Posterior vena cava (tissue), 2 donors: ENCODE data around the gene SORCS2. TPM values are rescaled to one million over a fixed set of nuclear protein-coding genes. Genes with fewer than 3 reads are reported as not detected.

ENCODE experiments used
- DNase-seq: peaks from one replicate; pipeline ENCODE4 v3.0.0-alpha.2; 2020; ENCODE audit warnings: low spot score
- intact Hi-C, 2 donors: fragments of 100-400 bp; cut with DNase I; formaldehyde crosslinking; loops; one replicate each; pipeline versions ENCODE4 v1.14.1 to v1.14.2; 2022 to 2023
- total RNA-seq, 2 donors: library from RNA; stranded (reverse); fragmentation: NEBNext Ultra II Directional; extraction: Animal tissue kit (Norgen Biotek cat#: 25700); gene quantifications; one replicate each; pipeline ENCODE4 v1.2.1, GENCODE V29; 2021
- donor health status: DM: yes; HTN: yes; CAD: no.
- donor health status: DM: yes; HTN: yes; CAD: no.

SORCS2 gene
- total RNA-seq, 2 donors from 2014 or later = 5.0 to 11.9 TPM

DNA sequence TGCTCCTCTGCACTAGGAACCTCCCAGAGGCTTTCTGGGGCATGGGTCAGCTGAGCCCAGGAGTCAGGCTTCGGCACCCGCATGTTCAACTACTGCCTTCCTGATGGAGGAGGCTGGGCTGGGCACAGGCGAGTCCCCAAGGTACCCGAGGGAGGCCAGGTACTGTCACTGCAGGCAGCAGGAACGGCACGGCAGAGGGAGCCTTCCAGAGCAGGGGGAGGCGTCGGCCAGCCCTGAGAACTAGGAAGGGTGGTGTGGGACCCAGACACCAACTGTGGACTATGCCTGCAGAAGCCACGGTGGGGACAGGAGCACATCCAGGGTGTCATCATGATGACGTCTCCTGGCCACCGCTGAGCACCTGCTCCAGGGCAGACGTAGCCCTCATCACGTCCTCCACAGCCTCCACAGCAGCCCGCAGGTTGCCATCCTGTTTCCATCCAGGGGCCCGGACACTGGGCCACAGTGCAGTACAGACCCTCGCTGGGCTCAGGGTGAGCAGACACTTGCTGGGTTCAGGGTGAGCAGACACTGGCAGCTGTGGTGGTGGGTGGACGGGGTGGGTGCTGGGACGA lies 40.8 kb downstream of the SORCS2 start:
- intact Hi-C loops = no loop called here
- DNase-seq = no peak

DNA sequence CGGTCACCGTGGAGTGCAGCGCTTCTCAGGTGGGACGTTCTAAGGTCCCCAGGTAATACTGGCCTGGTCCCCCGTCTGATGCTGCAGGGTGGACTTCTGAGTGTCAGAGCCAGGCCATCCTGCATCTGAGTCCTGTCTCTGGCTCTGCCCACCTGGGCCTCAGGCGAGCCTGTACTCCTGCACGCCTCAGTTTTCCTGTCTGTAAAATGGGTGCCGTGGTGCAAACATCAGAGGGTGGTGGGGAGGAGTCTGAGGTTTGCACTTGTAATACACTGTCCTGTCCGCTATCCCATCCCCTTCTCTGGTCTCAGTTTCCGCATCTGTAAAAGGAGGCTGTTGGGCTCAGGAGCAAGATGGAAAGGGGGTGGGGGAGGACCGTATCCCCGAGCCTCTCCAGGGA lies 41.3 kb downstream of the SORCS2 start:
- intact Hi-C loops = no loop called here
- DNase-seq = no peak

DNA sequence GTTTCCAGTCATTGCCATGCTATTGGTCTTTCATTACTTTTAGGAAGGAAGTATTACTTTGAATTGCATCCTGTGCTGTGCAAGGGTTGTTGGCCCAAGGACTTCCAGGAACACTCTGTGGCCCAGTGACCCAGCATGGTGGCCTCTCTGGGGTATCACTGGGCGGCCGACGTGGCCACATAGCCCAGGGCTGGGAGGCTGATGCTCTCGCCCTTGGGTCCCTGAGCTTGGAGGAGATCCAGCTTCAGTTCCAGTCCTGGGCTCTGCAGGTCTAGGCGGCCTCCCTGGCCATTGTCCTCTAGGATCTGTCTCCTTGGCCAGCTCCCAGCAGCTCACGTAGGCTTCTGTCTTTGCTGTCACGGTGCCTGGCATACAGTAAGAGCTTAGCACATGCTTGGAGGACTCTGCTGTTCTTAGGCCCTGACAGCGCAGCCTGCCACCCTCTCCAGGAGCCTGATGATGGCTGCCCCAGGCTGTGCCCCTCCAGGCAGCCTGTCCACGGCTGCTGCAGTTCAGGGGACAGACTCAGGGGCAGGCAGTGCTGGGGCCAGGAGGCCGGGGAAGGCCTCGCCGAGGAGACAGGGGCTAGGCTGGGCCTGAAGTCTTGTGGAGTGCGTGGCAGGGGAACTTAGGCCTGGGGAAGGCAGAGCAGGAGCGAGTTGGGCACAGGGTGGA lies 42.2 kb downstream of the SORCS2 start:
- DNase-seq = no peak
- intact Hi-C loops = no loop called here

DNA sequence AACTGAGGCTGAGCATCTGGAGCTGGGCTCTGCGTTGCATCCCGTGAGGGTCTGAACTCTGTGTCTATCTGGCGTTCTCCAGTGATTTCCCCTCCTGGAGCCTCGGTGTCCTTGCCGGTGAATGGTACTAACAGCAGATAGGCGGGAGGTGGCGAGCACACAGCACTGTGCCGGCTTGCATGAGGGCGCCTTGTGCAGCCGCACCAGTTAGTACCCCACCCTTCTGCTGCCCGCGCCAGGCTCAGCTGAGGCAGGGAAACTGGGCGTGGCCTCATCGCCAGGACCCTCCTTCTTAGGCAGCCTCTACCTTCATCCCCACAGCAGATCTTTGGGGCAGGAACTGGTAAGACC lies 42.7 kb downstream of the SORCS2 start:
- intact Hi-C loops = no loop called here

DNA sequence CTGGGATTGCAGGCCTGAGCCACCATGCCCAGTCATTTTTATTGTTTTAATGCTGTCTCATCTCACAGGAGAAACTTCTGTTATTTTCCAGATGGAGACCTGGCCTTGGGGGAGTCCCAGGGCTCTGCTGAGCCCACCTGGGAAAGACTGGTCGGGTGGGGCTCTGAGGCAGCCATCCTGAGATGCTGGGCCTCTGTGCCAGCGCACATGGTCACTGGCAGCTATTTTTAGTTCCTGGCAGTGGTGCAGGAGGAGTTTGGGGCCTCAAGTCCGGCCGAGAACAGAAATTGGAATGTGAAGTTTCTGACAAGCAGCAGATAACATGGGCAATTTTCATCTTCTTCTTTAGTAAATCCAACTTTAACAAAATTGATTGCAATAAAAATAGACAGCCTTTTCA lies 44.5 kb downstream of the SORCS2 start:
- intact Hi-C loops = no loop called here
- DNase-seq = no peak

More for the DNA sequence above, 42.7 kb downstream of the SORCS2 start:
- DNase-seq = no peak

DNA sequence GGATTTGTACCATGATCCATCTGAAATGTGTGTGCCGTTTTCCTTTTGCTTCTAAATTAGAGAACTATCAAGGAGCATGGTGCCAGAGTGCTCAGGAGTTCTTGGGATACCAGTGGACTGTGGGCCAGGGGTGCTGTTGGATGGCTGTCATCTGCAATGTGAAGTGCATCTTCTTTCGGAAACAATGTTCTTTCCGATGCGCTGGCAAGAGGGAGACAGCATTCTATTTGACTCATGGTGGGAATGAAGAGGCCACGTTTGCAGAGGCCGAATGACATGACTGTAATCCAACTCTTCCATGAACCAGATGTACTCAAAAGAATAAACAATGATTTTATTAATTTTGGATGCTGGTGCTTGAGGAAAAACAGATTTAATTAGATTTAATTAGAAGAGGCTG lies 45.5 kb downstream of the SORCS2 start:
- DNase-seq = no peak
- intact Hi-C loops = no loop called here

DNA sequence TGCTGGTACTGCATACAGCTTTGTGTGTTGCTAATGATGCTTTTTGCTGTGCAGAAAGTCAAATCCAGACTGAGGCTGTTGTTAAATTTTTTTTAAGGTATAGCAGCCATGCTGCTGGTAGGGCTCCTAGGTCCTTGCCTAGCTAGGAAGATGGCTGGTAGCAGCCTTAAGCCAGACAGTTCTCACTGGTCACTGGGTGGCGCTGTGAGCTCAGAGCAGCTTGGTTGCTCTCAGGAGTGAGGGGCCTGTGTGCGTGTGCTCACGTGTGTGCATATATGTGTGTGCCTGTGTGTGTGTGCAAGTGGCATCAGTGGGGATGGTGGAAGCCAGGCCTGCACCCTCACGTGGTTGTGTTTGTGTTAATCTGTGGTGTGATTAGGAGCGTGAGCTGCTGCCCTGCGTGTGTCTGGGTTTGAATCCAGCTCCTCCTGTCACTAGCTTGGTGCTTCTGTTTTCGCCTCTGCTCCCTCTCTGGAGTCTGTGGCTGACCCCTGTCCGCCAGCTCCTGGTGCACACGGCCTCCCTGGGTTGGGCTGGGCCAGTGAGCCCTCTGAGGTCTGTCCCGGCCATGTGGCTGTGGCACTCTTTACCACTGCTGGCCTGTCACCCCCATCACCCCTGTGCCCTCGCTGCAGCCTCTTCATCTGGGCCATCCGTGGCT lies 46.1 kb downstream of the SORCS2 start:
- intact Hi-C loops = no loop called here
- no peak for DNase-seq

DNA sequence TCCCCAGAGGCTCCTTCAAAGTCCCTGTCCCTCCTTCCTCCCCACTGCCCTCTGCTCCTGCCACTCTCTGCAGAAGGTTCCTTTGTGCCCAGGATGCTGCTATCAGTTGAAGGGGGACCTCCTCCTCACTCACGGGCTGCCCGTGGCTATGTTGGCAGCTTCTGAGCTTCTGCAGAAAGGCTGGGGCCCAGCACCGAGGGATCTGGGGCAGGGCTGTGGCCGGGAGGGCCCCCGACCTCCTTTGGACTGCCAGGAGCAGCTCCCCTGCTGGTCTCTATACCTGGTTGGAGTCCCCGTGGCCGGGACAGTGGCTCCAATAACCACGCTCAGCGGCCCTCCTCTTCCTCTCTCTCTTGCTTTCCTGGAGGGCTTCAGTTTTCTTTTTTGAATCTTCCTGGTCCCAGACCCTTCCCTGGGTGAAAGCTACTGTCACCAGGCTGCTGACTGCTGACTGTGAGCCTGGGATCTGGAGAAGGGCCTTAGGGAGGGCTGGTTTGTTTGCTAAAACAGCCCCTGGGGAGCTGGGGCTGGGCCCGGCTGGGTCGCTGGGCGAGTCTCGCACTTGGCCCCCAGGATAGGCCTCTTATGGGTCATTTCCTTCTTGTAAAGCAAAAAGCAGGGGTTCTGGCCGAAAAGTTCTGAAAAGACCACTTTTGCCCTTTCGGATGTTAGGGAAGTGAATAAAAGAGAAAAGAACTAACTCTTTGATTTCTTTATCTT lies 46.9 kb downstream of the SORCS2 start:
- DNase-seq = no peak
- intact Hi-C loops = no loop called here

DNA sequence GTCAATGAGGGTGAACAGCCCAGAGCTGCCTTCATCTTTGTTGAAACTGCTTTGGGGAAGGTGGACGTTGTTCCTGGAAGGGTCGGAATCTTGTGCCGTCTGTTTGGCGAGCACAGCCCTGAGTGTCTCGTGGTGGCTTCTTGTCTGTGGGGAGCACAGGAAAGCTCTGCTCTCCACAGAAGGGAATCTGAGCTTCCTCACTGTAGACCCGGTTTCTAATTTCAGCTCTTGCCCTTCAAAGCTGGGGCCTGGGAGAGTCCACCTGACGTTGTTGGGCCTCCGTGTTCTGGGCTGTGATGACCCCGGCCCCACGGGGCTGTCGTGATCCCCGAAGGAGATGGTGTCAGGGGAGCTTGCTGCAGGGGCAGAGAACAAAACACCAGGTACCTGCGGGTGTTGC lies 47.5 kb downstream of the SORCS2 start:
- intact Hi-C loops = loop anchor here in 1 of 2 donors (5.0 kb wide), 1 partner anchor 33 kb away; no protein-coding TSS in a partner anchor

DNA sequence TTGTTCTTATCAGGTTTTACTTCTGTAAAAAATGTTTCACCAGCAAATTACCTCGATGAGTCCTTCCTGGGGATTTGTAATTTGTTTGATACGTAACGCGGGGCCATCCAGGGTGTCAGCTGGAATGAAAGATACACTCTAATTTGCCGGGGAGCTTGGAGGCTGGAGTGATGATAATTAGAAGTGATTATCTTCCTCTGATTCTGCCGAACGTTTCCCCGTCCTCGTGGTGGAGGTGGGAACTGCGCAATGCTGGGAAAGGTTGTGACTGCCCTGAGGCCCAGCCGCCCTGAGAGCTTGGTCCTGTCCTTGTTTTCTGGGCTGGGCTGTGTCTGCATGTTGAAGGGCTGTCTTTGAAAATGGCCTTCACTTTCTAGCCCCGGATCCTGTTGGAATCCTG lies 48.0 kb downstream of the SORCS2 start:
- intact Hi-C loops = loop anchor here in 1 of 2 donors (5.0 kb wide), 1 partner anchor 33 kb away; no protein-coding TSS in a partner anchor
- DNase-seq = no peak

More for the DNA sequence above, 47.5 kb downstream of the SORCS2 start:
- no peak for DNase-seq

DNA sequence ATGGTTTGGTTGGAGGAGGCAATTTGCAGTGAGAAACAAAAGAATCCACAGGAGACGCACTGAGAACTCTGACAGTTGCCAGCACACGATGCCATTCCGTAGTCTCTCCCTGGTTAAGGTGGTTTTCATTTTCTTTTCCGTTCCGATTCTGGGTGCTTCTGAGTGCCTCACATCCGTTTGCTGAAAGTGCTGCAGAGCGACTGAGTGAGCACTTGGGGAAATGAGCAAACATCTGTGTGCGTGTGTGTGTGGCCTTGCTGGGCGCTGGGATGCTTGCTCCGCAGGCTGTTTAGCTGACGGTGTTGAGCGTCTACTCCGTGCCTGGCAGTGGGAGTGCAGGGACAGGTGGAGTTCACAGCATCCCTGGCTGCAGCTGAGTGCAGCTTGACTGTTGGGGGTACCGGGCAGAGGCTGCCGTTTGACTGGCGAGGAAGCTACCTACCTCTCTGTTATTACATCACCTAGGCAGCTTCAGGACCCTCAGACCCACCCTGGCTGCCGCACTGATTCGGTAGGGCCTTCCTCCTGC lies 49.3 kb downstream of the SORCS2 start:
- no peak for DNase-seq
- intact Hi-C loops = loop anchor here in 1 of 2 donors (5.0 kb wide), 1 partner anchor 34 kb away; no protein-coding TSS in a partner anchor

DNA sequence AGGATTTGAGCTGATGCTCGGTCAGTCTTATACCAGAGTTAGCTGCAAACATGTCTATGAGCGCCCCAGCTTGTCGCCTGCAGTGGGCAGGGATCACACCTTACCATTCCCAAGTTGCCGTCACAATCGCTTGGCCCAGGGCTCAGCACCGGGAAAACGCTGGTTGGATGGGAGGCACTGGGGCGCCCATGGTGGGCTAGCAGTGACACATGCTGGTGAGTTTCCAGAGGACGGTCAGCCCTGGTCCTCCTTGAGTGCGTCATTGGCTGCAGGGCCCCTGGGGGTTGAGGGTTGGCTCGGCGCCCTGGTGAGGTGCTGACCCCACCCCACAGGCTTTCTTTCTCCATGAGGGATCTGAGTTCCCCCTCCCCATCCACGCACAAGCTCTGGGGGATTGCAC lies 50.4 kb downstream of the SORCS2 start:
- intact Hi-C loops = loop anchor here in 1 of 2 donors (5.0 kb wide), 1 partner anchor 35 kb away; no protein-coding TSS in a partner anchor
- DNase-seq = no peak

DNA sequence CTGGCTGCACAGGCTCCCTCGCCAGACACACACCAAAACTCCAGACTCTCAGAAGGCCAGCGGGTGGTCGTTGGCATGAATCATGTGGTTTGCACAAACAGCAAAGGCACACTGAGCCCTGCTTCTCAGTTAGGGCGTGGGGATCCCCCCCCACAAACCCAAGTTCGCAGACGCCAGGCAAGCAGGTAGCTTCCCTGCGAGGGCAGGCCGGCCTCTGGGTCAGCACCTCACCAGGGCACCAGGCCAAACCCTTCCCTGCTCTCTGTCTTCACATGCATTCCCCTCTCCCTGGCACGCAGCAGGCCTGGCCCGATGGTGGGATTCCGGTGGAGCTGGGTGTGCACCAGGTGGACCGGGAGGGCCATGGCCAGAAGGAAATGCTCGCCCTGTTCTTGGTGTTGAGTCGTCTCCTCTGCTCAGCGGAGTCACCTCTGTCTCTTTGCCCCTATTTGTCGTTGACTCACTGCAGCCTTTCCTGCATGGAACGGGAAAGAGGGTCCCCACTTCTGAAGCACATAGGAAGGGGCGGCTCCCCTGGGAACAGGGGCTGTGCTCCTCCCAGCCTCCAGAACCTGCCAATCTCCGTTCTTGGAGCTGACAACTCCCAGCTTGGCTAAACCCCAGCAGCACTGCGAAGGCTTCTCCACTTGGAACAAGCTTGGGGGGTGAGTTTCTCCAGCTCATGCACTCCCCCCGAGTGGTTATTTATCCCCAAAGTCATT lies 51.4 kb downstream of the SORCS2 start:
- no peak for DNase-seq
- intact Hi-C loops = loop anchor here in 1 of 2 donors (5.0 kb wide), 1 partner anchor 36 kb away; no protein-coding TSS in a partner anchor

DNA sequence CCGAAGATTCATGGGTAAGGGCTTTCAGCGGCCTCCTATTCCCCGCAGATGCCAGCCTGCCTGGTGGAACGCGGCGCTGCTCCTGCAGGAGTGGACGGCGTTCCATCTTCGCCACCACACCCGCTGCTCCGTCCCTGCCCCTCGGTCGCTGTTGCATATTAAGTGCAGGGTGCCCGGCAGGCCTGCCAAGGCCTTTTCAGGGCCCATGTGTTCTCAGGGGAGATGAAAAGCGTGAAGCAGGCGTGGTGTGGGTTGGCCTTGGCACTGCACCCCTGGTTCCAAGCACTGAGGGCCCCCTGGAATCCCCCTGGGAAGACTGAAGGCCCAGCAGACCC lies 52.0 kb downstream of the SORCS2 start:
- intact Hi-C loops = loop anchor here in 1 of 2 donors (5.0 kb wide), 1 partner anchor 37 kb away; no protein-coding TSS in a partner anchor

DNA sequence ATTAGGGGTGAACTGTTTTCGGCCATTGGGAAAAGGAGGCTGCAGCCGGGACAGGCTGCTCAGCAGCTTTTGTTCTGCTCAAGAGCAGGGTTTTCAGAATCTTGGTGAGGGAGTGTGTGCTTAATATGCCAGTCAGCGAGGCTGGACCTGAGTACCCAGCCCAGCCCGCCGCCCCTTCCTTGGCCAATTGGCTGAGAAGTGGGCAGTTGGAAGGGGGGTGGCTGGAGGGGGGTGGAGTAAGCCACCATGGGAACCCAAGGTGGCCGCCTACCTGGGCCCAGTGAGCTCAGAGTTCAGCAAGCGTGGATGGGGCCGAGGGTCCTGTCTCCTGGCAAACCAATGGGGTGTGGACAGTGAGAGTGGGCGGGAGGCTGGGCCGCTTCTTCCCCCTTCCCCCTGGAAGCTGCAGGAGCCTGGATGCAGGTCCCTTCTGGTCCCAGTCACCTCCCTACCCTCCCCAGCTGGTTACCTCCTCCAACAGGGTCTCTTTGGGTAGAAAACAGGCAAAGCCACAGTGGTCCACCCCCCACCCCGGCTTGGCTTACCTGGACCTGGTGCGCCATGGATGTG lies 52.5 kb downstream of the SORCS2 start:
- no peak for DNase-seq
- intact Hi-C loops = loop anchor here in 1 of 2 donors (5.0 kb wide), 1 partner anchor 38 kb away; no protein-coding TSS in a partner anchor

More for the DNA sequence above, 52.0 kb downstream of the SORCS2 start:
- no peak for DNase-seq

DNA sequence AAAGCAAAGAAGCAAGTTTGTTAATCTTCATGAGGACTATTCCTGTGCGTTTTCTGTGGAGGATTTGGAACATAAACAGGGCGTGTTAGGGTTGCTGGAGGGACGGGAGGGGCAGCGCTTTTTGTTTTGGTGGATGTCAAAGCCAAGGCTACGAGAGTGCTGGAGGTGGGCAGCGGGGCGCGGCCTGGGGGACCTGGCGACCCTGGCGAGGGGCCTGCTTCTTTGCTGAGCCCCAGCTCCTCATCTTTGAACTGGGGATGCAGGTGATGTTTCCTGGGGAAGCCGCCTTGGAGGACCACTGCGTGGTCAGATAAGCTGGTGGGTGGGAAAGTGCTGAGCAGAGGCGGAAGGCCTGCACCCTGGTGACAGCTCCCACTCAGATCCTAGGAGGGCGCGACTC lies 55.2 kb downstream of the SORCS2 start:
- no peak for DNase-seq
- intact Hi-C loops = no loop called here

DNA sequence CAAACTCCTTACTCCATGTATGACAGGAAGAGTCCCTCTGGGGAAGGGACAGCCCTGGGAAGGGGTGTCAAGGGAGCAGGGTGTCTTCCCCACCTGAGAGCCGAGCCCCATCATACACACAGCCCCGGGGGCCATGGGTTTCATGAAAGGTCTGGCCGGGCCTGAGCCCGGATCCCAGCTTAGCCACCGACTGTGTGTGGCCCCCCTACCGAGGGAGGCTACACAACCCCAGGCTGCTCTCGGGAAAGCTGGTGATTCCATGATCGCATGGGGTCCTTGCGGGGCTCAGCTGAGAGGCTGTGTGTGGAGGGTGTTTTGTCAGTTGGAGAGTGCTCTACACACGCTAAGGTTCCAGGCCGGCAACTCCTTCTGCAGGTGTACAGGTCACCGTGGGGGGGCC lies 55.6 kb downstream of the SORCS2 start:
- intact Hi-C loops = no loop called here
- no peak for DNase-seq

DNA sequence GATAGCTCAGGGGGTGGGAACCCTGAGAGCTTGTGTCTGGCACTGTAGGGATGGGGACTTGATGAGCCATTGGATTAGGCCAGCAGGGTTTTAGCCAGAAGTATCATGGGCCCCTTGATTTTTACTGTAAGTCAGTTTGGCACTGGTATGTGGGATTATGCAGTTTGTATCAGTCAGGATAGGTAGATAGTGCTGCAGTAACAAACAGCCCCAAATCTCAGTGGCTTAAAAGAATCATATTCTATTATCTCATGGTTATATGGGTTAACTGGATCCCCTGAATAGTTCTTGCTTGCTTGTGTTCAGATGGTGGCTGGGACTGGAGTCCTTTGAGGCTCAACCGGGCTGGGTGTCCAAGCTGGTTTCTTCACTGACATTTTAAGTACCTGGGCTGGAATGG lies 56.5 kb downstream of the SORCS2 start:
- DNase-seq = no peak
- intact Hi-C loops = no loop called here

DNA sequence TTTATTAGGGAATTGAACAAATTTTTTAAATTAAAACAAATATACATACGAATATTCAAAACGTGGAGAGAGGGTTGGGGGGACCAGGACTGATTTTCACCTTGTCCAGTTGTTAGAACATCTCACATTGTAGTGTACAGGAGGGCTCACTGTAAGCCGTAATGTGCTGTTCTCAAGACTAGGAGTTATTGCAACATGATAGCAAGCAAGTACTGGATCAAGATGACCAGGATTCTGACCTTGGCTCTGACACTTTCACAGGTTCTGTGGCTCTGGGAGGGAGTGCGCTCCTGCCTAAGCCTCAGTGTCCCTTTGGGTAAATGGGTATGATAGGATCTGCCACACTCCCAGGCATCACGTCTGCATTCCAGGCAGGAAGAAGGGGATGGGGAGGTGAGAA lies 59.0 kb downstream of the SORCS2 start:
- no peak for DNase-seq
- intact Hi-C loops = no loop called here
